ENCODE data around the gene LCOR.
A peak's percentile ranks its signal among the peaks of the same experiment; 100 is the strongest.

LCOR gene

DNA sequence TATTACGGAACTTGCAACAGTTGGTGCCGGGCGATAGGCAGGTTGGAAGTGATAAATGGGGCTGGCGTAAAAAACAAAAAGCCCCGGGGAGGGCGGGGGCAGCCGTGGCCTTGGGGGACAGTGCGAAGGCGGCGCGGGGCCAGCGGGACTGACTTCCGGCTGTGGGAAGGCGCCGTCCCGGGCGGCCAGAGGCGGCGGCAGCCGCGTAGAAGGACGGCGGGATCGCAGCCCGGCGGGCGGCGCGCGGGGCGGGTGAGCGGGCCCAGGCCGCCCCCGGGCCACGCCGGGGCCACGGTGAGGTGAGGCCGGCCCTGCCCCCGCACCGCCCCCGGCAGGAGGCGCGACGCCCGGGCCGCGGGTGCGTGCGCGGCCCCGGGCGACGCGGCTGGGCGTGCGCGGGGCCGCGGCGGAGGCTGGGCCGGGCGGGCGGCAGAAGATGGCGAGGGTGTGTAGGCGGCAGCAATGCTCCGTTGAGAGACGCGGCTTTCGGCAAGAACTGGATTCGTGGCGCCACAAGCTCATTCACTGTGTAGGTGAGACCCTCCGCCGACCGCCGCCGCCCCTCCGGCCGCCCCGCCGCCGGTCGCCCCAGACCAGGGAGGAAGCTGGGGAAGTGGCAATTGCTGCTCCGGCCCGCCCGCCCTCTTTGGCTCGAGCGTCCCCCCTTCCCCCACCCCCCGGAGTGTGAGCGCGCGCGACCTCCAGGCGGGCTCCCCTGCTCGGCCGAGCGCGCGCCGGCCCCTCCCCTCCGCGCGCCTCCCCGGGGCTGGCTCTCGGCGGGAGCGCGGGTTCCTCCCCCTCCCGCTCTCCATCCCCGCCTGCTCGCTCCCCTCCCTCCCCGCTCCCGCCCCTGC, at the start of gene LCOR:
LCOR (plus strand) TSS at position 432 of the 854 bp plus-strand sequence. CDS start 116,760 bp downstream, outside the sequence.
- ATAC-seq (ENCODE audit: low read depth) (peak; percentile 59), DNase-seq (ENCODE audit: low spot score) (peak; percentile 73)
- H3K36me3 ChIP-seq (ENCODE audit: low read depth): no peaks in the 10 kb centered on the region
- H3K27ac ChIP-seq (ENCODE audit: poor library complexity, severe bottlenecking): peak within 1 kb of the TSS; percentile 83
- H3K27me3 ChIP-seq (ENCODE audit: insufficient read depth, poor library complexity, severe bottlenecking): no peaks in the 10 kb centered on the region
- TF ChIP-seq, protein P1, sequence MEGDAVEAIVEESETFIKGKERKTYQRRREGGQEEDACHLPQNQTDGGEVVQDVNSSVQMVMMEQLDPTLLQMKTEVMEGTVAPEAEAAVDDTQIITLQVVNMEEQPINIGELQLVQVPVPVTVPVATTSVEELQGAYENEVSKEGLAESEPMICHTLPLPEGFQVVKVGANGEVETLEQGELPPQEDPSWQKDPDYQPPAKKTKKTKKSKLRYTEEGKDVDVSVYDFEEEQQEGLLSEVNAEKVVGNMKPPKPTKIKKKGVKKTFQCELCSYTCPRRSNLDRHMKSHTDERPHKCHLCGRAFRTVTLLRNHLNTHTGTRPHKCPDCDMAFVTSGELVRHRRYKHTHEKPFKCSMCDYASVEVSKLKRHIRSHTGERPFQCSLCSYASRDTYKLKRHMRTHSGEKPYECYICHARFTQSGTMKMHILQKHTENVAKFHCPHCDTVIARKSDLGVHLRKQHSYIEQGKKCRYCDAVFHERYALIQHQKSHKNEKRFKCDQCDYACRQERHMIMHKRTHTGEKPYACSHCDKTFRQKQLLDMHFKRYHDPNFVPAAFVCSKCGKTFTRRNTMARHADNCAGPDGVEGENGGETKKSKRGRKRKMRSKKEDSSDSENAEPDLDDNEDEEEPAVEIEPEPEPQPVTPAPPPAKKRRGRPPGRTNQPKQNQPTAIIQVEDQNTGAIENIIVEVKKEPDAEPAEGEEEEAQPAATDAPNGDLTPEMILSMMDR (IDR thresholded peaks at IDR 0.05; ENCODE audit: poor library complexity, severe bottlenecking): no peak
- peaks cover 20% of the 10 kb centered on the region for H3K4me1 ChIP-seq (ENCODE audit: insufficient read depth, poor library complexity, severe bottlenecking)
- H3K9me3 ChIP-seq (ENCODE audit: severe bottlenecking): no peaks in the 10 kb centered on the region
- peak within 1 kb of the TSS; percentile 98 for H3K4me3 ChIP-seq (ENCODE audit: severe bottlenecking)

DNA sequence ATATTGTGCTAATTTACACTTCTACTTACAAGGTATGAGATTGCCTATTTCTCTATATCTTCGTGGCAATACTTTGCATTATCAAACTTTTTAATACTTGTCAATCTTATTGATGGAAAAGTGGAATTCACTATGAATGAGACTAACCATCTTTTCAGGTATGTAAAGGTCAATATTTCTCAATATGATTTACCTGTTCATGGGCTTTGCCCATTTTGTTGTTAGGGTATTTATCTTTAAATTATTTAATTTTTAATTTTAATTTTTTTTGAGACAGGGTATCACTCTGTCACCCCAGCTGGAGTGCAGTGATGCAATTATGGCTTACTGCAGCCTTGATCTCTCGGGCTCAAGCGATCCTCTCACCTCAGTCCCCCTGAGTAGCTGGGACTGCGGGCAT, 47.8 kb upstream of the LCOR start:
- Histone ChIP-seq H3K9me3 (ENCODE audit: severe bottlenecking) (no peaks in the 10 kb centered on the region), H3K4me3 (ENCODE audit: severe bottlenecking) (no peak overlapping the region), H3K27me3 (ENCODE audit: insufficient read depth, poor library complexity, severe bottlenecking) (no peaks in the 10 kb centered on the region), H3K27ac (ENCODE audit: poor library complexity, severe bottlenecking) (no peak overlapping the region), H3K36me3 (ENCODE audit: low read depth) (no peaks in the 10 kb centered on the region), H3K4me1 (ENCODE audit: insufficient read depth, poor library complexity, severe bottlenecking) (no peaks in the 10 kb centered on the region)
- ATAC-seq (ENCODE audit: low read depth): no peak
- DNase-seq (ENCODE audit: low spot score): no peak
- TF ChIP-seq, protein P1 (IDR thresholded peaks at IDR 0.05; ENCODE audit: poor library complexity, severe bottlenecking): no peak

DNA sequence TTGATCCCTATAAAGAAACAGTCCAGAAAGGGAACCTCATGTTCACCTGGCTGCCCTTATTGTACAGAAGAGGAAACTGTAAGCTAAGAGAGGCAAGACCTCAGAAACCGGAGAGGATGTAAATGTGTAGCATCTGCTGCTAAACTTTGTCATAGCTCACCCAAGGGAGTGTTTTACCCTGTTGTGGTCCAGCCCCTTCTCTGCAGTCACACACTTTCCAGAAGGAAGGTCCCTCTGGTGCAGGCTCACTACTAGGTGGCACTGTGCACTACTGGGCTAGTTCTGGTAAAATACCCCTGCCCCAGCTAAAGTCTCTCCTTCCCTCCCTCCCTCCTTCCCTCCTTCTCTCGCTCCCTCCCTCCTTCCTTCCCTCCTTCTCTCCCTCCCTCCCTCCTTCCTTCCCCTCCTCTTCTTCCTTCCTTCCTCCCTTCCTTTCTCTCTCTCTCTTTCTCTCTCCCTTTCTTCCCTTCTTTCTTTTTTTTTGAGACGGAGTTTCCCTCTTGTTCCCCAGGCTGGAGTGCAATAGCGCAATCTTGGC, 42.5 kb upstream of the LCOR start:
- Histone ChIP-seq H3K4me1 (ENCODE audit: insufficient read depth, poor library complexity, severe bottlenecking) (no peaks in the 10 kb centered on the region), H3K36me3 (ENCODE audit: low read depth) (no peaks in the 10 kb centered on the region), H3K27ac (ENCODE audit: poor library complexity, severe bottlenecking) (no peak overlapping the region), H3K9me3 (ENCODE audit: severe bottlenecking) (no peaks in the 10 kb centered on the region), H3K27me3 (ENCODE audit: insufficient read depth, poor library complexity, severe bottlenecking) (no peaks in the 10 kb centered on the region), H3K4me3 (ENCODE audit: severe bottlenecking) (no peak overlapping the region)
- ATAC-seq (ENCODE audit: low read depth) (no peak), DNase-seq (ENCODE audit: low spot score) (no peak)
- TF ChIP-seq, protein P1 (IDR thresholded peaks at IDR 0.05; ENCODE audit: poor library complexity, severe bottlenecking): no peak

DNA sequence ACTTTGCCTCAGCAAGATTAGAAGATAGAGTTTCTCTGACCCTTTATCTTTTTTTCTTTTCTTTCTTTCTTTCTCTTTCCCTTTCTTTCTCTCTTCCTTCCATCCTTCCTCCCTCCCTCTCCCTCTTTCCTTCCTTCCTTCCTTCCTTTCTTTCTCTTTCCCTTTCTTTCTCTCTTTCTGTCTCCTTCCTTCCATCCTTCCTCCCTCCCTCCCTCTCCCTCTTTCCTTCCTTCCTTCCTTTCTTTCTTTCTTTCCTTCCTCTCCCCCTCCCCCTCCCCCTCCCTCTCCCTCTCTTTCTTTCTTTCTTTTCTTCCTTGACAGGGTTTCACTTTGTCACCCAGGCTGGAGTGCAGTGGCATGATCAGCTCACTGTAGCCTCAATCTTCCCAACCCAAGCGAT, 40.2 kb upstream of the LCOR start:
- ATAC-seq (ENCODE audit: low read depth): no peak

More for the DNA sequence above, 40.2 kb upstream of the LCOR start:
- TF ChIP-seq, protein P1 (IDR thresholded peaks at IDR 0.05; ENCODE audit: poor library complexity, severe bottlenecking): no peak
- no peak for DNase-seq (ENCODE audit: low spot score)
- Histone ChIP-seq H3K9me3 (ENCODE audit: severe bottlenecking) (no peaks in the 10 kb centered on the region), H3K4me1 (ENCODE audit: insufficient read depth, poor library complexity, severe bottlenecking) (no peaks in the 10 kb centered on the region), H3K27me3 (ENCODE audit: insufficient read depth, poor library complexity, severe bottlenecking) (no peaks in the 10 kb centered on the region), H3K27ac (ENCODE audit: poor library complexity, severe bottlenecking) (no peak overlapping the region), H3K36me3 (ENCODE audit: low read depth) (no peaks in the 10 kb centered on the region), H3K4me3 (ENCODE audit: severe bottlenecking) (no peak overlapping the region)

Data from RWPE2 (cell line).